GM18907 (cell line): ENCODE data around the gene TMIE.

ENCODE experiments used
- ATAC-seq: cut with Tn5 transposase; IDR thresholded peaks from one replicate; pipeline ENCODE4 v1.9.1; 2021; ENCODE audit warnings: mild to moderate bottlenecking, moderate library complexity; ENCODE audit not compliant: unreplicated experiment

TMIE gene

DNA sequence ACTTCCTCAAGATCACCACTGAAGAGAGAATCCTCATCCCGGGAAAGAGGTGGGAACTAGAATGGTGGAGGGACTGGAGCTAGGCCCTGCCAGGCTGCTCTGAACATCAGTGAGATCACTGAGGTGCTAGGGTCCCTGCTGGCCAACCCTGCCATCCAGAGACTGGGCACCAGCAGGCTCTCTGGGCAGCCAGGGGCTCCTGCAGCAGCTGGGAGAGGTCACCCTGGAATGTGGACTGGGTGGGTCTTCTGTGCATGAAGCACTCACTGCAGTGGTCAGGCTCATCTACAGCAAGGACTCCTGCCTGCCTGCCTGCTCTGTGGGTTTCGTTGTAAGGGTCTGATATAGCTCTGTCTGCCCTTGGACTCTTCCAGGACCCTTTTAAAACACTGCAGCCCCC is 32.6 kb upstream of the TMIE start:
- no peak for ATAC-seq

DNA sequence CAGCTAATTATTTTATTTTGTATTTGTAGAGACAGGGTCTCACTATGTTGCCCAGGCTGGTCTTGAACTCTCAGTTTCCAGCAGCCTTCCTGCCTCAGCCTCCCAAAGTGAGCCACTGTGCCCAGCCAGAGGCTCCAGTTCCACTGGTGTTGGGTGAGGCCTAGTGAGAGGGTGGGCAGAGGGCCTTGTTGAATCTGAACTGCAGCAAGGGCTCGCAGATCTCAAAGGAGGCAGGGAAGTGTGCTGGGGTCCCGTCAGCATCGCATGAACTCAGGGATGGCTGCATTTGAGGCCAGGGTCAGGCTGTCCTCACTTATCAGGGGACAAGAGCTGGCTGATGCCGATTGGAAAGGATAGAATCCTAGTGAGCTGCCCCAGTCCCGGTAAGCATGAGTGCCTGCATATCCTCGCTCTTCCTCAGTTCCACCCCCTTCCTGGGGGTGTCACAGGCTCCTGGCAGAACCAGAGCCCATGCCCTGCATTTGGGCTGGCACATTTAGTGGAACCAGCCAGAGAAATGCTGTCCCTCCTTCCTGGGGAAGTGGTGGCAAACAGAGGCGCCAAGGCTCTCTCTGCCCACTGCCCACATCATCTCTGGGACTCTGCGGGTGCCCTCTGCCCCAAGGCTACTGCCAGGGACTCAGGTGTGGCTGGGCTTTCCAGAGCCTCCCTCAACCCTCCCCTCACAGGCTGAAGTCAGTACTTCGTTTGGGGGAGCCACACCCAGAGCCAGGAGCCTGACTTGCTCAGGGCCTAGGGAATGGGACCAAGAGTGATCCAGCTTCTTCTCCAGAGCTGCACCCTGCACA is 31.8 kb upstream of the TMIE start:
- no peak for ATAC-seq

DNA sequence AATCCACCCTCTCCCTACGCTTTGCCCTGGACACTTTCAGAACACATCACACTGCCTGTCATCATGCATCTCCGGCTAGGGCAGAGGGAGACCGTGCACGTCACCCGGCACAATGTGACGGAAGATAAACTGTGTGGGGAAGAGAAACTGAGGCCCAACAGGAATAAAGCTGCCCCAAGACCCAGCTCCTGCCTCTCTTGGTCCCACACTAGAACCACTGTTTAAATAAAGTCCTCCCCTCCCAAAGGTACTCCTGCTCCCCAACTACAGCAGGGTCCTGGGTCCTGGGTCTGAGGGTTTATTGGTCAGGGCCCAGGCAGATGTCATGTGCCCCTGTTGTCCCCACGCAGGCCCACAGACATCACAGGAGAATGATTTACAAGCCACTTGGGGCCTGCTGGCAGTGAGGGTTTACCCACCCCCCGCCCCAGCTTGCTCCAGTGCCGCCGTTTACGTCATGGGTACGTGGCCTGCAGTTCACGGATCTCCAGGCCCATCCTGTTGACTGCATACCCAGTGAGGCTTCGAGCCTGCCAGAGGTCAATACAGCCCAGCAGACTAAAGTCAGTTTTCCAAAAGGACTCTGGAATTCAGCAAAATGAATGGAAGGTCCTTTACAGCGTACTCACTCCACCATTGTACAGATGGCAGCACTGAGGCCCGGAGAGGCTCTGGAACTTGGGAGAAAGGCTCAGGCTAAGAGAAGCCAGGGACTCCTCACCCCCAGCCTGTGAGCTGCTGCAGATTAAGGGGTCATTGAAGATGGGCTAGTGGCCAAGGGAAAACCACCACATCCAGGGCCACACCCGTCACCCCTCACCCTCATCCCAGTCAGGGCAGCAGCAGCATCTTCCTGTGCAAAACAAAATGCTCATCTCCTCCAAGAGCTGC is 30.9 kb upstream of the TMIE start:
- no peak for ATAC-seq

DNA sequence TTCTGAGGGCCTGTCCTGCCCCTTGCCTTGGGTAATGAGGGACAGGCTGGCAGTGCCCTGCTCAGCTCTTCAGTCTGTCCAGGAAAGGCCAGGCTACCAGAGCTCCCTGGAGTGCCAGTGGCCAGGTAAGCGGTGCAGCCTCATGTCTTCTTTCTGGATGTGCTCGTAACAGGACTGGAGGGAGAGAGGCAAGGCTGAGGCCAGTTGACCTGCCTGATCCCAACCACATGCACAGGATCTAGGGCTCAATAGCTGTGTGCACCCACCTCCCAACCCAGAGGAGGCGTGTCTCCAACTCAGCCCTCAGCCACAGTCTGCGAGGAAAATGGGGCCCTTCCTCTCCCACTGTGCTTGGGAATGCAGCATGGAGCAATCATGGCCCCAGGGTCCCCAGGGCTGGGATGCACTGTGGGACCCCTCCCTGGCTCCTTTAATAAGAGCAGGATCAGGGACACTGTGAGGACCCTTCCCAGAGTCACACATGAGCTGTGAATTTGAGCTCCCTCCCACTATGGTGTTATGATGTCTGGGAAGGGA is 30.2 kb upstream of the TMIE start:
- ATAC-seq, result no peak

DNA sequence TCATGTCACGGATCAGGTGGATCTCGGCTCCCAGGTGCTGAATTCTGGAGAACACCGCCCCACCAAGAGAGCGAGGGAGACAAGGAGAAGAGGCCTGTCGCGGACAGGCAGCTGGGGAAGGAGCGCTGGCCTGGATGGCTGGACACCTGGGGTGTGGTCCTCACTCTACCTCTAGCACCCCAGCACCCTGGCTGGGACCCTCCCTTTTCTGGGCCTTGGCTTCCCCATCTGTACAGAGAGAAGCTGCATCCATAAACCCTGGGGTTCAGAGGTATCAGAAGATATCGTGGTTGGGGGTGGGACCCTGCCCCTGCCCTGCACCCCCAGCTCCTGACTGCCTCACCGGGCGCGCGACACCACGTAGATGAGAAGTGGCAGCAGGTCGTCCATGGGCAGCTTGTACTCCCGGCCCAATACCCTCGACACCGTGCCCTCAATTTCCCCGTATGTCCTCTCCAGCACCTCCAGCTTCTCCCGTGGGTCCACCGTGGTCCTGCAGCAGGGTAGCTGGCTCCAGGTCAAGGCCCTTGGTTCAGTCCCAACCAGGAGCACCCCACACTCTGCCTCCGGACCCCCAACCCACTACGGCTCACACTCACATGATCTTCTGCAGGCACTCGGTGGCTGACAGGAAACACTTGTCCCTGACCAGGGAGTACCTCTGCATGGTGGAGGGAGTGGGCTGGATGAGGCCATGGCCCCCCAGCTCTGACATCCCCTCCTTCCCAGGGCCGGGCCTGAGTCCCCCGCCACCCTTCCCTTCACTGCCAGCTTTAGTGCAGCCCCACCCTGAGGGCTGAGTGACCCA is 29.4 kb upstream of the TMIE start:
- ATAC-seq, result no peak

DNA sequence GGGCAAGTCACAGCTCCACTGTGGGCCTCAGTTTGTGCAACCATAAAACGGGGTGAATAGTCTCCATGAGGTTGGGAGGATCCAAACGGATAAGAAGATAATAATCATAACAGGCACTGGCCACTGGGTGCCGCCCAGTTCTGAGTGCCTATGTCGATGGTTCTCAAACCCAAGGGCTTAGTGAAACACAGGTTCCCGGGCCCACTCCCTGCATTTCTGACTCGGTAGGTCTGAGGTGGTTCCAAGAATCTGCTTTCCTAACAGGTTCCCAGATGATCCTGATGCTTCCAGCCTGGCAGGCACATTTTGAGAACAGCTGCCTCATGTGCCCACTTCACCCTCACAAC is 28.9 kb upstream of the TMIE start:
- no peak for ATAC-seq

DNA sequence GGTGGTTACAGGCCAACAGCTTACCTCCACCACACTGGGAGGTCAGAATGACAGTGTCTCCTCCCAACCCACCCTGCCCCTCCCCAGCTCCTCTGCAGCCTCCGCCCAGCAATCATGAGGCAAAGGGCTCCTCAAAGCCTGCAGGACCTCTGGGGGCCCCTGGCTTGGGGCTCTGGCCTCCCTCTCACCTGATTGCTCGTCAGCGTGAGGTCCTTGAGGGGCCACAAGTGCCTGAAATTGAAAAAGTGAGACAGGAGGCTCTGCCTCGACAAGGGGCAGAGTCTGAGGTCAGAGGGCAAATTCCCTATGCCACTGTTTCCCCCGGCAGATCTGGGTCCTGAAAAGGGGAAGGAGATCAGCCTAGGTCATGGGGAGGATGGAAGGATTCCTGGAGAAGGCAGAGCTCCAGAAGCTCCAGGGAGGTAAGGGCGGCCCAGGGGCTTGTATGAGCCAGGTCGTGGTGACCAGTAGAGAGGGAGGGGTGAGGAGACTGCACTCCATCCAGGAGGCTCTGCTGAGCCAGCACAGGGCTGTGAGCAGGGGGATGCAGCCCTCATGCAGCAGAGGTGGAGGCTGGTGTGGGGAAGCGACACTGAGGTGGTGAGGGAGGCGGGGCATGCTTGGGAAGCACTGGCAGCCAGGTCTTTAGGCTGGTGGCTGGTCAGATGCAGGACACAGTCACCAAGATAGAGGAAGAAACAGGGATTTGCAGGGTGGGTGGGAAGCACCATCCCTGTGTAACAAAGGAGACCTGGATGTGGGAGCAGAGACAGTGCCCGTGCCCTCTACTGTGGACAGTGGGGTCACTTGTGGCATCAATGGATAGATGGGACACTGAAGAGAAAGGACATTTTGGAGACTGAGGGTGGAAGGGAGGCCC is 27.8 kb upstream of the TMIE start:
- ATAC-seq, result no peak

DNA sequence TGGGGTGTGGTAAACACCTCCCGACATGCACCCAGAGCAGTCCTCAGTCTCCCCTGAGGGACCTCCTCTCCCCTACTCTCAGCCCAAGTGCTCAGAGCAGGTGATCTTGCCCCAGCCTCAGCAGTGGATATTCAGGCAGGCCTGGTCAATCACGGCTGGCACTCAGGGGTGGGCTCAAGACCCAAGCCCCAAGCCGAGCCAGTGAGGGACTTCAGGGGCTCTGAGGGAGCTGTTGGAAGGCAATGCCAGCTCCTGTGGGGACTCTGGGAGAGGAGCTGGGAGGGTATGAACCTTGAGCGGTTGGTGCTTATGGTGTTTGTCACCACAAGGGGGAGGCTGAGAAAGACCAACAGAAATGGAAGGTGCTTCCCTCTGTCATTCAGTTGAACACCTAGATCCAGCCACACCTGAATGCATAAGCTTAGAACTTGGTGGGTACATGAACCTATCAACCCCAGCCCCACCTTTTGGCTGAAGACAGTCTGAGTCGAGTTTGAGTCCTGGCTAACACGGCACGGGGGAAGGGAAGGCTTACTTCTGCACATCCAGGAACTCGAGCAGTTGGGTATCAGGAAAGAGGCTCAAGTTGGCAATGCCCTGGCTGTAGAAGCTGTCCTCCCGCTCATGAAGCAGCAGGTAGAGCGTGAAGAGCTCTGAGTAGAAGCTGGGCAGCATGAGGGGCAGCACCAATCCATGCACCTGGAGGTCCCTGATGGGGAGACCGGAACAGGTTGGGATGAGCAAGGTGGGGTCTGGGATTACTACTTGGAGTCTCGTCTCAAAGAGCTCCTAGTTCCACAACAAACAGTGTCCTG is 27.0 kb upstream of the TMIE start:
- ATAC-seq, result no peak

DNA sequence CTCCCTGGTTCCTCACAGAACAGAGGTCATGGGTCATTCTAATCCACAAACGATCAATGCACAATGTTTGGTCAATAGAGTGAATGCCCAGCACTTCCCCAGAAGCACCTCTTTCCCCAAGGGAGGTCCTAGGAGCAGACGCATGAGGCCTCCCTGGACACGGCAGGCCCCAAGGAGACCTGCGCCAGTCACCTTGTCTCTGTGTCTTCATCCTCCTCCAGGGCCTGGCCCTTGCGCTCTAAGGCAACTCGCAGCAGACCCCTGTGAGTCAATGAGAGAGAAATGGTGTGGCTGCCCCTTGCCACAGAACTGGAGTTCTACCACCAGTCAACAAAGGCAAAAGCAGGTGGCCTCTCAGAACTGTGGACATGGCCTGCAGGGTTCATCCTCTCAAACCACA is 25.8 kb upstream of the TMIE start:
- ATAC-seq, result no peak

DNA sequence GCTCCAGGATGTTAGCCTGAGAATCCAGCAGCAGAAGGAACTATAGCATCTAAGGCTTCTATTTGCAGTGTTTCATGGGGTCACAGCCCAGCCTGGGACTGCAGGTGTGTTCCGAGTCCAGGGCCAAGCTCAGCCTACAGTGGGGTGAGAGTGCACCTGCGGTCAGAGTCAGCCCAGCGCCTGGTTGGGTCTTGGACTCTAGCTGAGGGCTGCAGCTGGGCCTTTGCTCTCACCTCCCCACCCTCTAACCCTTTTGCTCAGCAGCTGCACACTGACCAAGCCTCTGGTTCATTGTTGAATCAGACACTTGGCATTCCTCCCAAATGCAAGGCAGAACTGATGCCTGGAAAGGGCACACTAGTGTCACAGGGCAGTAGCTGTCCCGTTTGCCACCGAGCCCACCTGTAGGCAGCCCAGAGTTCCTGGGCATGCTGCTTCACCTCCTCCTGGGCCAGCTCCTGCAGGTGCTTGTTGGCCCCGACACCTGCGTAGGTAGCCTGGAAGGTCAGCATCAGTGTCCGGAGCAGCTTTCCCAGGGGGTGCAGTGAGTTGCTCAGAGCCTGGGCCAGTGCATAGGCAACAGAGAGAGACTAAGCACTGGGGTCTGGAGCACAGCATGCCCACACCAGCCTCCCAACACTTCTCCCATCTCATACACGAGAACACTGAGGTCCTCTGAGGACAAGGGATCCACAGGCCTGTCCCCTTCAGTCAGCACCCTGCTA is 25.2 kb upstream of the TMIE start:
- no peak for ATAC-seq

DNA sequence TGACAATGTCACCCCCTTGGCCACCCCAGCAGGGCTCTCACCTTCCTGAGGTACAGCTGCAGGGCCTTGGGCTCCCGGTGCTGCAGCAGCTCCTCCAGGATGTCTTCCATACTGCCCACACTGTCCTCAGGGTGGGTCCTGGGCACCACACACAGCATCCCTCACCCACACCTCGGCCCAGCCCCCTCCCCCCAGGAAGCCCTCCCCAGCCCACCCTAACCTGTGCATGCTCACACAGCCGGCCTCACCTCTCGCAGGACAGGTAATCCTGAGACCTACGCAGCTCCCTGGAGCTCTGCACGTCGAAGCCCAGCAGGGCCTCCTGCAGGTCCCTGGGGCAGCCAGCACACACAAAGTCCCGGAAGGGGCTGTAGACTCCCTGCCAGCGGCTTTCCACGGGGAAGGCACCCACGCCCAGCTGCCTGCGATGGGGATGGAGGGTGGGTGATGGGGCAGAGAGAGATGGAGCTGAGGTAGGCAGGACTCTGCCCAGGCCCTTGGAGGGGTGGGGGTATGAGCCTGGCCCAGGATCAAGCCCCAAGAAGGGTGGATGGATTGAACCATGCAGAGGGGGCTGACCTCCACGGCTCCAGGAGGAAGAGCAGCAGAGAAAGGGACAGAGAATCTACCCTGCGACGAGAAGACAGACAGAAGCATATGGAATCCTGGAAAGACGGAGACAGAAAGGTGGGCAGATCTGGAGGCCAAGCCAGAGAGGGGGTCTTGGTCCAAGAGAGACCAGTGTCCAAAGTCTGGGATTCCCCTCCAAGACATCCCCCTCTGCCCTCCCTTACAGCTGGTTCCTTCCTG is 24.4 kb upstream of the TMIE start:
- no peak for ATAC-seq

DNA sequence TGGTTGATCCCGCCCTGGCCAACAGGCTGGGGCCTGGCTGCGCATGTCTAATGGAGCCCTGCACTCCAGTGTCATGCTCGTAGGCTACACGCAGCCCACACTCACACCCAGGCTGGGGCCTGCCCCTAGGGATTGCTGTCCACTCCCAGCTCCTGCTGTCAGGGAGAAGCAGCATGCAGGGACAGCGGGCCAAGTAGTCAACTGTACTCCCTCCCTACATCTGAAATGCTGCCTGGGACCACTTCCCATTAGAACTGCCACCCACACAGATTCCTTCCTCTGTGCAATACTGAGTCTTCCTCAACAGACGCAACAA is 23.8 kb upstream of the TMIE start:
- no peak for ATAC-seq

DNA sequence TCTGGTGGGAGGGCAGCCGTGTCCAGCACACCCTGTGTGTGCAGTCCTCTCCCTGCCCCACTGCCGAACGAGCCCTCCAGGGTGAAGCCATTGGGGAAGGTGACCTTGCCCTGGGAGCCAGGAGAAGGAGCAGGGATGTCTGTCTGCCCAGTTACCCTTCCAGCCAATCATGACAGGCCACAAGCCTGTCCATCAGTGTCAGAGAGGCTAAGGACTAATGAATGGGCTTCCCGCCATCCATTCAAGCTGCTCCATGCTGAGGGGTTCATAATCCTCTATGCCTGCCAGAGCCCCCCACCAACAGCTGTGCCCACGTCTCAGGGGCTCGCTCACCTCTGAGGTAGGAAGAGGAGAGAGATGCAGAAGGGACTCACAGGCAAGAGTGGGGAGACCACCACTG is 22.9 kb upstream of the TMIE start:
- no peak for ATAC-seq

DNA sequence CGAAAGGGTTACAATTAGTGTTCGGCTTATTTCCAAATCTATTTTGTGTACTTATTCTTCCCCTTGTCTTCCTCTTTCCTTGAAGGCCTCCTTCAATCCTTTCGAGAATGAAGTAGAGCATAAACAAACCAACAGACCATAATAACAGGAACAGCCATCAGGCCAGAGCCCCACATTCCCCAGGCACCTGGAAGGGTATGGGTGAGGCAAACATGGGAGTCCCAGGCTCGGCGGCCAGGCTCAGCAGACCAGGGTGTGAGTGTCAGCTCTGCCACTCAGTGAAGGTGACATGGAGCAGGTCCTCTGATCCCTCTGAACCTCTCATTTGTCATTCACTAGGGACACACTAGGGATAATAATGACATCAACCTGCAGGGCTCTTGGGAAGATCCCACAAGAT is 21.5 kb upstream of the TMIE start:
- ATAC-seq, result no peak

DNA sequence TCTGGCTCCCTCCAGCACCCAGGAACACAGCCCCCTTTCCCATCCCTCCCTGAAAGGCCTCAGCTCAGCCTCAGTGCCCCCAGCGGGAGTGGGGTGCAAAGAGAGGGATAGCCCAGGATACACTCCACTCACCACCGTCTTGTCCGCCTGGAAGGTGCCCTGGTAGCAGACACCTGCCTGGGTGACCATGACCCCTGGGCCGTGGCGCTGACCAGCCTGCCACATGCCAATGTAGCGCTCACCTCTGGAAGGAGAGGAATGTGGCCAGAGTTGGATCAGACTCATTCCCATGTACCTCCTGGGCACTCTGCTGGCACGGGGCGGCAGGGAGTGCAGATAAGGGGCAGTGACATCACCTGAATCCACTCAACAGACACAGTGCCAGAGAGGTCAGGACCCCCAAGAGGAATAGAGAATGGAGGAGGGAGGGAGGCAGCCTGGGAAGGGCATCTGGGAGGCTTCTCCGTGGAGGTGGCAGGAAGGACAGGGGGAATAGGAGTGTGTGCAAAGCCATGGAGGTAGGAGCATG is 20.8 kb upstream of the TMIE start:
- ATAC-seq, result no peak

DNA sequence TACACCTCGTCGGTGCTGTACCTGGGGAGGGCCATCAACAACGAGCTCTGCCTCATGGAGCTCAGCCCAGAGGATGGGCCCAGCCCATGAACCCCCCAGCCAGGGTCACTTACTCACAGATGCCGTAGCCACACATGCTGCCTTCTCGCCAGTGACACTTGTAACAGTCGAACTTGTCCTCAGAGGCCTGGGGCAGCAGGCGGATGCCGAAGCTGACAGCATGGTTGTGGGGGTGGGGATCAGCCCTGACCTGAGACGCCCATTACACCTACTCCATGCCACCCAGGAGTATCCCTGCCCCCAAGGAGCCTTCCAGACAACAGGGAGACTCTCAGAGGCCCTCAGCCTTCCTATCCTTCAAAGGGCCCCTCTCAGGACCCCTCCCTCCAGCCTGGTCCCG is 19.8 kb upstream of the TMIE start:
- no peak for ATAC-seq

DNA sequence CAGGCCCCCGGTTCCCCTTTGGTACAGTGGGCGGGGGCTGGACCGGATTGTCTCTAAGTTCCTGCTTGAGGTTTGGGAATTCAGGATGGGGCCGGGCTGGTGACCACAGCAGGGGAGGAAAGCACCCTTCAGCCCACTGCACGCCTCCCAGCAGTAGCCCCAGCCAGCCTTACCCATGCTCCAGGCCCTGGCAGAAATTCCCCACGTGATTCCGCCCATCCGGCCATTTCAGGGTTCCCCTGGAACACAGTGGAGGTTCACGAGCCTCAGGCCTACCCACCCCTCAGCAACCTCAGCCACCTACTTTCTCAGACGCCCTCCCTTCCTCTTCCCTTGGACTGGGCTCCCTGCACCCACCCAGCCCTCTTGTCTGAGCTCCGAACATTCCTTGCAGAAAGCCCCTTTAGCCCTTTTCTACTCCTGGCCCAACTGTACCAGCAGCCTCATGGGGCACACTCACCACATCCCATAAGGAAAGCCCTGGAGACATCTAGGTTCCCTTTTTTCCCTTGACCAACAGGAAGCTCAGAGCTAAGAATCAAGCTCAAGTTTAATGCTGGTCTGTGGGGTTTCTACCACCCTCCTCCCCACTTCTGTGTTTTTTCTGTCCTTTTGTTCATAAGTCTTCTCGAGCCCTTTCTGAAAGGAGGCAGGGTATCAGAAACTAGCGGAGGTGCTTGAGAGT is 19.2 kb upstream of the TMIE start:
- no peak for ATAC-seq
